ENCODE measurements around the gene MECP2.

MECP2 gene

DNA sequence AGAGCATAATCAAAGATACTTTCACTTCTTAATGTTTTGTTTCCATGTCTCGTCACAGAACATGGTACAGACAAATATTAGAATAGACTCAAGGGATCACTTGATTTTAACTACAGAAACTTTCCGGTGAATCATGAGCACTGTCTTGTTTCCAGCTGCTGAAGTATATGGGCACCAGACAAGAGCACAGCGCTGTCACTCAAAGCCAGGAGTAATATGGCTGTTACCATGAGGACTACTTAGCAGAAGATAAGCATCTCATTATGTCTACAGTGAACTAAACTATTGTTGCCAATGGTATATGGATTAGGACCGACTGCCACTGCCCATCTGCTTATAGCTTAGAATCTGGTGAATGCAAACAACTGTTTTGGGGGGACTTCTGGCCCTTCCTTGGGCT lies 34.3 kb downstream of the MECP2 start:
- TF ChIP-seq, protein P1, sequence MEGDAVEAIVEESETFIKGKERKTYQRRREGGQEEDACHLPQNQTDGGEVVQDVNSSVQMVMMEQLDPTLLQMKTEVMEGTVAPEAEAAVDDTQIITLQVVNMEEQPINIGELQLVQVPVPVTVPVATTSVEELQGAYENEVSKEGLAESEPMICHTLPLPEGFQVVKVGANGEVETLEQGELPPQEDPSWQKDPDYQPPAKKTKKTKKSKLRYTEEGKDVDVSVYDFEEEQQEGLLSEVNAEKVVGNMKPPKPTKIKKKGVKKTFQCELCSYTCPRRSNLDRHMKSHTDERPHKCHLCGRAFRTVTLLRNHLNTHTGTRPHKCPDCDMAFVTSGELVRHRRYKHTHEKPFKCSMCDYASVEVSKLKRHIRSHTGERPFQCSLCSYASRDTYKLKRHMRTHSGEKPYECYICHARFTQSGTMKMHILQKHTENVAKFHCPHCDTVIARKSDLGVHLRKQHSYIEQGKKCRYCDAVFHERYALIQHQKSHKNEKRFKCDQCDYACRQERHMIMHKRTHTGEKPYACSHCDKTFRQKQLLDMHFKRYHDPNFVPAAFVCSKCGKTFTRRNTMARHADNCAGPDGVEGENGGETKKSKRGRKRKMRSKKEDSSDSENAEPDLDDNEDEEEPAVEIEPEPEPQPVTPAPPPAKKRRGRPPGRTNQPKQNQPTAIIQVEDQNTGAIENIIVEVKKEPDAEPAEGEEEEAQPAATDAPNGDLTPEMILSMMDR (conservative IDR thresholded peaks at IDR 0.05; ENCODE audit: low read depth, low read length) = no peak
- no peak for DNase-seq (ENCODE audit: low read depth)
- no peak overlapping the region for H3K4me3 ChIP-seq (ENCODE audit: low read length)

DNA sequence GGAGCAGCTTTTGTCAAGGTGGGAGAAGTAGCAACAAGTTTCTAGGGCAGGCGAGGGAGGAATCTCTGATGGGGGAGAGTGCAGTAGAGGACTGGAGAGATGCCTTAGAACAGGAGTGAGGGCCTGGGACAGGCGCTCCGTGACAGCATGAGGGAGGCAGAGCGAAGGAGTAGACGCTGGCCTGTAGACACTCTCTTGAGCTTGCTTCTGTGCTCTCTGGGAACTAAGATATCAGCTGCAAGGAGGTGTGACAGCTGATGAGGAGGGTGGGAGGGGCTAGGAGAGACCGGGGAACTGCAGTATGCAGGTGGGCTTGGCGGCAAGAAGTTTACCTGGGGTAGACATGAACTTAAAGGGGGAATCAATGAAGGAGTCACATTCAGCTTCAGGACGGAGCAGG lies 35.7 kb downstream of the MECP2 start:
- H3K4me3 ChIP-seq (ENCODE audit: low read length) = no peak overlapping the region
- DNase-seq (ENCODE audit: low read depth) = no peak
- TF ChIP-seq, protein P1 (conservative IDR thresholded peaks at IDR 0.05; ENCODE audit: low read depth, low read length) = no peak

DNA sequence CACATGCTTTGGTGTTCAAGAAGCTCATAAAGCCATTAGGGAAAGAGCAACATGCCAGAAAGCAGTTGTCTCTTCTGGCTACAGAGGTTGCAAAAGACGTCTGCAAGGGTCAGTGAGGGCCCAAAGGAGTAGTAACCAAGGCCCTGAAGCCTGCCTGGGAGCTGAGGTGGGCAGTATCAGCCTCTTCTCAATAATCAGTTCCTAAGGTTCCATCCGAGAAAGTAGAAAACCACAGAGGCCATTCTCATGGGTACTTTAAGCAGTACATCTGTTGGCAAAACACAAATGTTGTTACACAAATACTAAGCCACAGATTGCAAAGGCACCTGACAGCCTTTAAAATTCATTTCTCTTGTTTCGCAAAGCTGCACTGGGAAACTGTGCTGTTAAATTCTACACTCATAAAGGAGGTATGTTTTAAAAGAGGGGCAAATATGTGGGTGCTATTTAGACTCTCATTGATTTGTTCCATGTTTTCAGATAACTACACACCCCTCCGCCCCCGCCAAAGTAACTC lies 37.7 kb downstream of the MECP2 start:
- H3K4me3 ChIP-seq (ENCODE audit: low read length) = no peak overlapping the region
- no peak for DNase-seq (ENCODE audit: low read depth)
- TF ChIP-seq, protein P1 (conservative IDR thresholded peaks at IDR 0.05; ENCODE audit: low read depth, low read length) = no peak

DNA sequence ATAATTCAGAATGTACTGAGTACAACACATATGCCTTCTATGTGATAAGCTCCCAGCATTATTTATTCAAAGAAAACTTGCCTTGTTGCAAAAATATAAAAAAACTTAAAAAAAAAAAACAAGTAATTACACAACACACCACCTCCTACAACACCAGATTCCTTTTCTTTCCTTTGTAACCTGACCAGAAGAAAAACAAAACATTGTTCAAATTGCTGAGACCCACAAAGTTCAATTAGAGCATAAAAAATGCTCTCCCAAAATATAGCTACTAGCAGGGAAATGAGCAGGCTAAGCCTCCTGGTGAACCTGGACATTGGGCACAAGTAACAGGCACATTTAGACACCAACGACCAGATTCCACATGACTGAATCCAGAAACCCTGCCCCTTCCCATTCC lies 38.3 kb downstream of the MECP2 start:
- DNase-seq (ENCODE audit: low read depth) = no peak
- TF ChIP-seq, protein P1 (conservative IDR thresholded peaks at IDR 0.05; ENCODE audit: low read depth, low read length) = no peak

DNA sequence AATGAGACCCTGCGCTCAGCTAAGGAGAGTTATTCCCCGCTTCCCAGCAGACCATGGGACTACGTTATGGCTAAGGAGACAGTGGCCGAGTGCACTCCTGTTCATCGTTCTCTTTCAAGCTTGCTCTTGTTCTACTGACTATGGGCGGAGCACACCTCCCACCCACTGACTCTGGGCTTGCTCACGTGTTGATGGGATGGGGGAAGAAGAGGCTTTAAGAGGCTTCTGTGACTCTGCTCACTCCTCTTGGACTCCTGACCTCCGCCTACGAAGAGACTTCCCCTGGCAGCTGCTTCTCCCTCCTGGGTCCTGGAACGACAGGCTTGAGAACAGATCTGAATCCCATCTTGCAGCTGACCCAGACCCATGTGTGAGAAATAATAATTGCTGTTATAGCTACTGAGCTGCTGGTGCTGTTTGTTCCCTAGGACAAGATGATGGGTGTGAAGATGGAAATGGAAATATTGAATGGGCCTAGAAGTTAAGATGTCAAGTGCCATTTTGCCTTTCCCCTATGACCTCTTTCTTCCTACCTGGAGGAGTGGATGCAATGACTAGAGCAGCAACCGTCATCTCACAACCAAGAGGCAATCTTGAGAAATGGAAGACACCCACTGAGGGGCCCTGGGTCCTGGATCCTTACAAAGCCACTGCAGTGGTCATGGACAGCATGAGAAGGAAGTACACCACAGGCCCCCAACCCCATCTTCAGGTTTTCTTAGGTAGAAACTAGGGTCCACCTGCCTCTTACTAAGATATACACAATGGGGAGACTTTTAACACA lies 39.1 kb downstream of the MECP2 start:
- no peak for DNase-seq (ENCODE audit: low read depth)
- TF ChIP-seq, protein P1 (conservative IDR thresholded peaks at IDR 0.05; ENCODE audit: low read depth, low read length) = no peak
- no peak overlapping the region for H3K4me3 ChIP-seq (ENCODE audit: low read length)

More for the DNA sequence above, 38.3 kb downstream of the MECP2 start:
- no peak overlapping the region for H3K4me3 ChIP-seq (ENCODE audit: low read length)

DNA sequence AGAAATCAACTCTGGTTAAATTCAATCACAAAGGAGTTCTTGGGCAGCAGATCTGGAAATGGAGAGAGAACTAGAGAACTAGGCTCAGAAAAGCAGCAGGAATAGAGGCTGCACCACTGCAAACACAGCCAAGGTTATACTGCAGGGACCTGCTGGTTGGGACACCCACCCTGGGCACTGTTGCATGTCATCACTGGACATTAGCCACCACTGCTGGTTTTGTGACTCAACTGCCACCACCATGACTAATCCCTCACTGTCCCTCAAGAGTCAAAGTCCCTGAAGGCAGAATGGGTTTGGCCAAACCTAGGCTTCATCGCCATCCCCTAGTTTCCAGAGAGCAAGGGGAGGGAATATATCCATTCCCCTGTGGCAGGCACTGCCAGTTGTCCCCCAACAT lies 39.7 kb downstream of the MECP2 start:
- TF ChIP-seq, protein P1 (conservative IDR thresholded peaks at IDR 0.05; ENCODE audit: low read depth, low read length) = no peak
- H3K4me3 ChIP-seq (ENCODE audit: low read length) = no peak overlapping the region
- DNase-seq (ENCODE audit: low read depth) = no peak

DNA sequence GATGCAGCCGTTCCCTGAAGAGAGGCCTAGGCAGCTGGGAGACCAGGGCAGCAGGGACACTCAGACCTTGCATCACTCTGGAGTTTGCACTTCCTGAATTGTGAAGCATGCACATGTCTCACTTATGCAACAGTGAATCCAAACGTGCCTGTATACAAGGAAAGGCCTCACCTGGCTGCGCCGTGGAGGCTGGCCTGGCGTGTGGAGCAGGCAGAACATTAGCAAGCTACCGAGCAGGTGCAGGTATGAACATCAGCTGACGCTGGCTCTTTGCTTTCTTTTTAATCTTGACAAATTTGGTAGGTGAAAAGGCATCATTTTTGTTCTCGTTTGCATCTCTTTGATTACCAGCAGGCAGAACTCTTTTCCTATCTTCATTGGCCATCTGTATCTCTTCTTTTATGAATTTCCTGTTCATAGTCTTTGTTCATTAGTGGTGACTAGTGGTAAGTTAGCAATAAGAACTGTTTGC lies 40.7 kb downstream of the MECP2 start:
- DNase-seq (ENCODE audit: low read depth) = no peak
- TF ChIP-seq, protein P1 (conservative IDR thresholded peaks at IDR 0.05; ENCODE audit: low read depth, low read length) = no peak
- H3K4me3 ChIP-seq (ENCODE audit: low read length) = no peak overlapping the region
